ENCODE data around the gene IQCF6. TPM values are rescaled to one million over a fixed set of nuclear protein-coding genes. Genes with fewer than 3 reads are reported as not detected.

IQCF6 gene
- total and polyA plus RNA-seq, 2 donors (not counting 3 experiments of a cell fraction or from before 2014, with no cell fraction given): not detected

- intact Hi-C loops (cut with micrococcal nuclease): no loop called here
- no peak overlapping the region for H3K9ac ChIP-seq (replicated peaks; ENCODE audit: extremely low read depth, insufficient read depth, low read length)
- no peak overlapping the region for H3K4me3 ChIP-seq (replicated peaks in 1 of 3; ENCODE audit: insufficient read depth in 1 of 3, low read depth in 1 of 3, low read length in 3 of 3)
- peaks cover 2 to 9% of the 10 kb centered on the region in 2 experiments for H3K27me3 ChIP-seq (ENCODE audit: control insufficient read depth in 2 of 2, insufficient read depth in 2 of 2, low read length in 2 of 2)
- no peaks in the 10 kb centered on the region for H4K20me1 ChIP-seq (replicated peaks; ENCODE audit: control insufficient read depth, extremely low read depth, insufficient read depth, low read length)
- POLR2A ChIA-PET: no interaction called here
- H3K79me2 ChIP-seq (ENCODE audit: control insufficient read depth, insufficient read depth, low read length): no peaks in the 10 kb centered on the region
- H3K9me1 ChIP-seq (replicated peaks; ENCODE audit: control insufficient read depth, extremely low read depth, insufficient read depth, low read length): no peaks in the 10 kb centered on the region
- H3K4me1 ChIP-seq (ENCODE audit: control insufficient read depth, extremely low read depth, insufficient read depth, low read length): no peaks in the 10 kb centered on the region
- FAIRE-seq (no peak), DNase-seq (ENCODE audit: low read depth, low spot score) (no peak)
- CTCF ChIA-PET: interaction anchor here (0.9 kb wide), 1 partner anchor 14 kb away, joined by 5 read pairs; no protein-coding TSS in a partner anchor
- no peak overlapping the region for H3K4me2 ChIP-seq (ENCODE audit: insufficient read depth, low read length)
- H3K36me3 ChIP-seq (ENCODE audit: control insufficient read depth in 2 of 2, extremely low read depth in 1 of 2, insufficient read depth in 2 of 2, low read length in 2 of 2): no peaks in the 10 kb centered on the region
- no peak overlapping the region for H3K27ac ChIP-seq (ENCODE audit: insufficient read depth, low read depth, low read length)
- BruUV-seq (replicated peaks): no TSS peak
- TF ChIP-seq GATA2 (IDR thresholded peaks at IDR 0.05; ENCODE audit: insufficient read depth, insufficient read length, low read depth, low read length): no peak
- H2AFZ ChIP-seq (ENCODE audit: low read depth, low read length): no peak overlapping the region
- dilution Hi-C loops (cut with MboI; ENCODE audit: extremely low pct_ligation_motif_present, low sequenced_read_pairs): no loop called here
- H3K9me3 ChIP-seq (replicated peaks; ENCODE audit: control insufficient read depth, insufficient read depth, low read length): no peaks in the 10 kb centered on the region
Measured at GRCh38 chr3:51786267-51786666, 7.2 kb upstream of the IQCF6 start.

- H3K9me1 ChIP-seq (replicated peaks; ENCODE audit: control insufficient read depth, extremely low read depth, insufficient read depth, low read length): no peaks in the 10 kb centered on the region
- peaks cover 0 to 9% of the 10 kb centered on the region in 2 experiments for H3K27me3 ChIP-seq (ENCODE audit: control insufficient read depth in 2 of 2, insufficient read depth in 2 of 2, low read length in 2 of 2)
- dilution Hi-C loops (cut with MboI; ENCODE audit: extremely low pct_ligation_motif_present, low sequenced_read_pairs): no loop called here
- no peaks in the 10 kb centered on the region for H3K9me3 ChIP-seq (replicated peaks; ENCODE audit: control insufficient read depth, insufficient read depth, low read length)
- H3K27ac ChIP-seq (ENCODE audit: insufficient read depth, low read depth, low read length): no peak overlapping the region
- no TSS peak for BruUV-seq (replicated peaks)
- DNase-seq (ENCODE audit: low read depth, low spot score) (no peak), FAIRE-seq (no peak)
- CTCF ChIA-PET: no interaction called here
- no peaks in the 10 kb centered on the region for H3K79me2 ChIP-seq (ENCODE audit: control insufficient read depth, insufficient read depth, low read length)
- H3K4me2 ChIP-seq (ENCODE audit: insufficient read depth, low read length): no peak overlapping the region
- H3K4me3 ChIP-seq (replicated peaks in 1 of 3; ENCODE audit: insufficient read depth in 1 of 3, low read depth in 1 of 3, low read length in 3 of 3): no peak overlapping the region
- H2AFZ ChIP-seq (ENCODE audit: low read depth, low read length): no peak overlapping the region
- intact Hi-C loops (cut with micrococcal nuclease): no loop called here
- no peaks in the 10 kb centered on the region for H4K20me1 ChIP-seq (replicated peaks; ENCODE audit: control insufficient read depth, extremely low read depth, insufficient read depth, low read length)
- no peaks in the 10 kb centered on the region for H3K4me1 ChIP-seq (ENCODE audit: control insufficient read depth, extremely low read depth, insufficient read depth, low read length)
- H3K9ac ChIP-seq (replicated peaks; ENCODE audit: extremely low read depth, insufficient read depth, low read length): no peak overlapping the region
- no peaks in the 10 kb centered on the region for H3K36me3 ChIP-seq (ENCODE audit: control insufficient read depth in 2 of 2, extremely low read depth in 1 of 2, insufficient read depth in 2 of 2, low read length in 2 of 2)
- POLR2A ChIA-PET: no interaction called here
- TF ChIP-seq CTCF (IDR thresholded peaks at IDR 0.05; ENCODE audit: extremely low read depth in 1 of 2, insufficient read depth in 1 of 2, low read depth in 1 of 2, low read length in 2 of 2): no peak
Measured at GRCh38 chr3:51778554-51778953, 483 bp downstream of the IQCF6 start.

Data from endothelial cell of umbilical vein (primary cell).